Ammon's horn (tissue), 1 donor: Measurements from ENCODE around the gene RASSF1.

Source experiments
- DNase-seq: peaks from one replicate; pipeline ENCODE4 v3.0.0-alpha.2; 2016; ENCODE audit warnings: low spot score

The RASSF1 gene

GRCh38 chr3:50365080-50365841 is 24.6 kb upstream of the RASSF1 start:
- DNase-seq = peak; percentile 70

- no peak for DNase-seq
These were observed 24.0 kb upstream of the RASSF1 start for GRCh38 chr3:50364573-50365079.

GRCh38 chr3:50359760-50360110 is 19.1 kb upstream of the RASSF1 start:
- DNase-seq = no peak

GRCh38 chr3:50358911-50359759 is 18.5 kb upstream of the RASSF1 start, which contains the start of gene TMEM115:
Gene TMEM115, minus strand, starts transcription at chr3:50359521. Its CDS starts 458 bp downstream, at chr3:50359063.
- peak; percentile 100 for DNase-seq

GRCh38 chr3:50358355-50358910 is 17.8 kb upstream of the RASSF1 start:
- no peak for DNase-seq

- DNase-seq = no peak
These were observed 16.8 kb upstream of the RASSF1 start for GRCh38 chr3:50357481-50357880.

- no peak for DNase-seq
These were observed 15.9 kb upstream of the RASSF1 start for GRCh38 chr3:50356553-50356952.

- DNase-seq = no peak
These were observed 15.4 kb upstream of the RASSF1 start for GRCh38 chr3:50355829-50356552.

GRCh38 chr3:50354850-50355249 is 14.2 kb upstream of the RASSF1 start:
- DNase-seq = no peak

GRCh38 chr3:50354186-50354764 is 13.6 kb upstream of the RASSF1 start:
- no peak for DNase-seq

GRCh38 chr3:50353245-50354004 is 12.8 kb upstream of the RASSF1 start:
- DNase-seq = no peak

GRCh38 chr3:50352781-50353180 is 12.1 kb upstream of the RASSF1 start:
- no peak for DNase-seq

GRCh38 chr3:50351323-50351697 is 10.7 kb upstream of the RASSF1 start:
- DNase-seq = no peak

- peak; percentile 99 for DNase-seq
These were observed 10.1 kb upstream of the RASSF1 start, which contains the start of the genes CYB561D2 and NPRL2 for GRCh38 chr3:50350527-50351322. Gene CYB561D2, plus strand, starts transcription at chr3:50350862. Its CDS starts 572 bp downstream, at chr3:50351434. Gene NPRL2, minus strand, starts transcription at chr3:50350775. Its CDS starts 123 bp downstream, at chr3:50350652.

GRCh38 chr3:50350213-50350526 is 9.5 kb upstream of the RASSF1 start:
- no peak for DNase-seq

GRCh38 chr3:50347187-50347813 is 6.7 kb upstream of the RASSF1 start:
- DNase-seq = peak; percentile 81

GRCh38 chr3:50345586-50346234 is 5.1 kb upstream of the RASSF1 start, which contains the start of gene ZMYND10:
Gene ZMYND10, minus strand, starts transcription at chr3:50345732. Its CDS starts 153 bp downstream, at chr3:50345579.
- DNase-seq = no peak

- no peak for DNase-seq
These were observed 4.4 kb upstream of the RASSF1 start for GRCh38 chr3:50345008-50345407.
